ENCODE results near the gene HERC2. TPM values are rescaled to one million over a fixed set of nuclear protein-coding genes. Genes with fewer than 3 reads are reported as not detected.
A peak's percentile ranks its signal among the peaks of the same experiment; 100 is the strongest.

Gene HERC2
- total and polyA plus RNA-seq, 9 donors: 33.3 to 83.3 (median 48.9) TPM

DNA sequence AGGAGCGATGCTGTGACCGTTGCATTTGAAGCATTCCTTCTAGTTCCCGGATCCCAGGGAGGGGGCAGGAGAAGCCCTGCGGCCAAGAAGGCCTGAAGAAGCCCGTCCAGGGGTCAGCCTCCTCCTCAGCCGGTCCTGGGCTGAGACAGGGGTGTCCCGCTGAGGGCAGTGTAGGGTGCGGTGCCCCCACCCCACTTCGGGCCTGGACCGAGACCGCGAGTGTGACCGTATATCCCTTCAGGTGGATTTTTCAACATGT lies 225.6 kb downstream of the HERC2 start:
- WGBS, 3 donors: 0 to 2% (median 0%) methylated on average over 13 of the region's 13 CpGs
- peak overlapping the region; percentile 25 for H3K4me3 ChIP-seq
- no peaks in the 10 kb centered on the region for H3K36me3 ChIP-seq
- intact Hi-C loops (cut with DNase I): no loop called here
- TF ChIP-seq, protein P1, sequence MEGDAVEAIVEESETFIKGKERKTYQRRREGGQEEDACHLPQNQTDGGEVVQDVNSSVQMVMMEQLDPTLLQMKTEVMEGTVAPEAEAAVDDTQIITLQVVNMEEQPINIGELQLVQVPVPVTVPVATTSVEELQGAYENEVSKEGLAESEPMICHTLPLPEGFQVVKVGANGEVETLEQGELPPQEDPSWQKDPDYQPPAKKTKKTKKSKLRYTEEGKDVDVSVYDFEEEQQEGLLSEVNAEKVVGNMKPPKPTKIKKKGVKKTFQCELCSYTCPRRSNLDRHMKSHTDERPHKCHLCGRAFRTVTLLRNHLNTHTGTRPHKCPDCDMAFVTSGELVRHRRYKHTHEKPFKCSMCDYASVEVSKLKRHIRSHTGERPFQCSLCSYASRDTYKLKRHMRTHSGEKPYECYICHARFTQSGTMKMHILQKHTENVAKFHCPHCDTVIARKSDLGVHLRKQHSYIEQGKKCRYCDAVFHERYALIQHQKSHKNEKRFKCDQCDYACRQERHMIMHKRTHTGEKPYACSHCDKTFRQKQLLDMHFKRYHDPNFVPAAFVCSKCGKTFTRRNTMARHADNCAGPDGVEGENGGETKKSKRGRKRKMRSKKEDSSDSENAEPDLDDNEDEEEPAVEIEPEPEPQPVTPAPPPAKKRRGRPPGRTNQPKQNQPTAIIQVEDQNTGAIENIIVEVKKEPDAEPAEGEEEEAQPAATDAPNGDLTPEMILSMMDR (IDR thresholded peaks at IDR 0.05): no peak
- TF ChIP-seq EP300 (IDR thresholded peaks at IDR 0.05) (no peak), POLR2A (IDR thresholded peaks at IDR 0.05) (no peak)
- no peak for DNase-seq
- peaks cover 18% of the 10 kb centered on the region for H3K4me1 ChIP-seq (ENCODE audit: insufficient read depth)
- H3K9me3 ChIP-seq: peaks cover 0 to 4% of the 10 kb centered on the region in 2 donors
- H3K27ac ChIP-seq: peak overlapping the region in 1 of 2 donors; percentile 31
- H3K27me3 ChIP-seq: no peaks in the 10 kb centered on the region

DNA sequence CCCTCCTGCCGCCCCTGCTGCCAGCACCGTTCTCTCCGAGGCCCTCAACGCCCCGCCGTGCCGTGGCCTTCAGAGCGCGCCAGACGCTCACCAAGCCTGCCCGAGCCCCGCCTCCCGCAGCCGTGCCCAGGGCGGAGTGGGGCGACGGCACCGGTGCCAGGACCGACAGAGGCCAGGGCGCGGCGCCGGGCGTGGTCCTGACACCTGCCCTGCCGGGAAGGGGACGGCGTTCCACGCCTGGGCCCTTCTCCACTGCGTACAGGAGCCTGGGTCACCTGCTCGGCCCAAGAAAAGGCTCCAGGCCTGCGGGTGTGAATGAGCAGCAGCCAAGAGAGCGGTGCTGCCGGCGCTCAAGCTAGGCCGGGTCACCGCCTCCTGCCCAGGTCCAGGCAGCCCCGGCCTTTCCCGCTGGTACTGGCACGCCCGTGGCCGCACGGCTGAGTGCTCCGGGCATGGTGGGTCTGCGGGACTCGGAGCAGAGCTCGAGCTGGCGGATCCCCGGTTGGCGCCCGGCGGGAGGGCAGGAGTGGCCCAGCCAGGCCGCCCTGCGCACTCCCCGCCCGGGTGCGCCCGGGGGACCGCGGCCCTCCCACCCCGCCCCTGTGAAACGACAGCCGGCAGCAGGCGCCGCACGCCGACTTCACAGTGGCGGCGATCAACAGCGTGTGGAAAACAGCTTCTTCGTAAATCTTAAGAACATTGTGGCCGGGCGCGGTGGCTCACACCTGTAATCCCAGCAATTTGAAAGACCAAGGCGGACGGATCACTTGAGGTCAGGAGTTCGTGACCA lies 227.1 kb downstream of the HERC2 start:
- intact Hi-C loops (cut with DNase I): no loop called here
- no peak for DNase-seq
- no peak for TF ChIP-seq POLR2A (IDR thresholded peaks at IDR 0.05)
- Histone ChIP-seq H3K4me3 (peak overlapping the region; percentile 25), H3K4me1 (ENCODE audit: insufficient read depth) (peaks cover 18% of the 10 kb centered on the region), H3K27me3 (no peaks in the 10 kb centered on the region), H3K27ac (no peak overlapping the region), H3K36me3 (no peaks in the 10 kb centered on the region), H3K9me3 (peaks cover 0 to 4% of the 10 kb centered on the region in 2 donors)
- 1 to 4% (median 3%) methylated on average over 51 to 76 of the region's 76 CpGs for WGBS, 3 donors

DNA sequence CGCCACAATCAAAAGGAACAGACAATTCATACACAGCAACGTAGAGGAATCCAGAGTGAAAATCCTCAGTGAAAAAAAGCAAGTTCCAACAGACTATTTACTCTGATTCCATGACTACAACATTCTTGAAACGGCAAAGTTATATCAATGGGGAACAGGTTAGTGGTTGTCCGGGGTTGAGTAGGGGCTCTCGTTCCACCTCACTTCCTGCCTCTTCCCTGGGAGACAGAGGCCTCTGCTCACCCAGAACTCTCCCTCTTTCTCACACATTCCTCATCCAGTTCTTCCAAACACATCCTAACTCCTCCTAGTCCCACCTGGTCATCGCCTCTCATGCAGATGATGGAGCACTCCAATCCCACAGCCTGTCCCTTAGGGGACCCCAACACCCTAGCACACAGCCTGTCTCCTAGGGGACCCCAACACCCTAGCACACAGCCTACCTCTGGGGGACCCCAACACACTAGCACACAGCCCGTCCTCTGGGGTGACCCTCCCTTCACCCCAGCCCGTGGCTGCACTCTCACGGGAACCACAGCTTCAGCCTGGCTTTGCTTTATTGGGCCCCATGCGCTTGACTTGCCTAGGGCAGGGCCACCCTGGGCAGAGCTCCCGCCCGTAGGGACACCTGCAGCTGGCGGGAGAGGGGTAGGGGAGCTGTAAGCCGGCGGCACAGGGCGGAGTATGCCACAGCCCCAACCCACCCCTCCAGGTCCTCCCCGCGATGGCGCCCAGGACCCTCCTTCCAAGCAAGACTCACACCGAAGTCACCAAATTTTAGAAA lies 228.0 kb downstream of the HERC2 start:
- no peak for TF ChIP-seq EP300 (IDR thresholded peaks at IDR 0.05)
- TF ChIP-seq, protein P1 (IDR thresholded peaks at IDR 0.05): no peak
- TF ChIP-seq POLR2A (IDR thresholded peaks at IDR 0.05): no peak
- Histone ChIP-seq H3K4me3 (no peak overlapping the region), H3K36me3 (no peaks in the 10 kb centered on the region), H3K9me3 (peaks cover 0 to 4% of the 10 kb centered on the region in 2 donors), H3K4me1 (ENCODE audit: insufficient read depth) (peaks cover 15% of the 10 kb centered on the region), H3K27ac (no peak overlapping the region), H3K27me3 (no peaks in the 10 kb centered on the region)
- DNase-seq: no peak
- intact Hi-C loops (cut with DNase I): no loop called here
- WGBS, 3 donors: 61 to 73% (median 66%) methylated on average over 20 of the region's 20 CpGs

DNA sequence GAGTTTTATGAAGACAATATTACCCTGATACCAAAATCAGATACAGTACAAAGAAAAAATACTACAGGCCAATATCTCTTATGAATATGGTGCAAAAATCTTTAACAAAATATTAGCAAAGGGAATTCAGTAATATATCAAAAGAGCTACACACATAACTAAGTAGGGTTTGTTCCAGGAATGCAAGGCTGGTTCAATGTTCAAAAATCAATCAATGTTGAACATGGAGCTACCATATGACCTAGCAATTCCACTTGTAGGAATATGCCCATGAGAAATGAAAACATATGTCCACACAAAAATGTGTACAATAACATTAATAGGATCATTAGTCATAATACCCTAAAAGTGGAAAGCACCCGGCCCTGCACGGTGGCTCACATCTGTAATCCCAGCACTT lies 230.7 kb downstream of the HERC2 start:
- H3K4me1 ChIP-seq (ENCODE audit: insufficient read depth): peaks cover 10% of the 10 kb centered on the region
- intact Hi-C loops (cut with DNase I): no loop called here
- no peak overlapping the region for H3K4me3 ChIP-seq
- H3K27ac ChIP-seq: no peak overlapping the region
- no peak for DNase-seq
- no peaks in the 10 kb centered on the region for H3K27me3 ChIP-seq
- H3K9me3 ChIP-seq: peaks cover 0 to 4% of the 10 kb centered on the region in 2 donors
- no peaks in the 10 kb centered on the region for H3K36me3 ChIP-seq
- TF ChIP-seq, protein P1 (IDR thresholded peaks at IDR 0.05): no peak
- TF ChIP-seq EP300 (IDR thresholded peaks at IDR 0.05) (no peak), POLR2A (IDR thresholded peaks at IDR 0.05) (no peak)
- 75 to 96% (median 96%) methylated on average over 2 of the region's 2 CpGs for WGBS, 3 donors

Measured in ovary (tissue), 9 donors.